Measurements from ENCODE around the gene PDE11A.

- TF ChIP-seq POLR2AphosphoS5 (IDR thresholded peaks at IDR 0.05) (no peak), CTCF (IDR thresholded peaks at IDR 0.05) (no peak), EP300 (IDR thresholded peaks at IDR 0.05) (no peak), POLR2A (IDR thresholded peaks at IDR 0.05) (no peak)
These were observed 490.6 kb downstream of the PDE11A start for GRCh38 chr2:177582000-177582399.
